Endothelial cell of umbilical vein (primary cell): ENCODE measurements around the gene BBC3.

Experiments used
- EZH2 ChIP-seq: IDR thresholded peaks from 2 replicates; pipeline ENCODE4 v1.6.1; 2012; ENCODE audit warnings: borderline replicate concordance, low read depth, mild to moderate bottlenecking, moderate library complexity, low read length, inconsistent platforms; ENCODE audit not compliant: severe bottlenecking
- FOS ChIP-seq: IDR thresholded peaks from 2 replicates; pipeline ENCODE4 v1.6.1; 2011; ENCODE audit warnings: mild to moderate bottlenecking, low read length, moderate library complexity, borderline replicate concordance; ENCODE audit not compliant: insufficient read depth
- GATA2 ChIP-seq: IDR thresholded peaks from 2 replicates; pipeline ENCODE4 v1.7.0; 2011; ENCODE audit warnings: low read depth, mild to moderate bottlenecking, moderate library complexity, mixed read lengths, low read length; ENCODE audit not compliant: insufficient read length, insufficient read depth
- JUN ChIP-seq: IDR thresholded peaks from 2 replicates; pipeline ENCODE4 v1.6.1; 2011; ENCODE audit warnings: borderline replicate concordance, low read depth; ENCODE audit not compliant: insufficient read length, insufficient read depth
- MAX ChIP-seq: IDR thresholded peaks from 2 replicates; pipeline ENCODE4 v1.6.1; 2011; ENCODE audit not compliant: insufficient read depth, insufficient read length
- MYC ChIP-seq: IDR thresholded peaks from one replicate; pipeline ENCODE4 v1.6.1; 2011; ENCODE audit warnings: mild to moderate bottlenecking, low read depth, low read length
- POLR2A ChIP-seq: IDR thresholded peaks from 2 replicates; pipeline ENCODE4 v1.6.1; 2012; ENCODE audit warnings: low read depth, mild to moderate bottlenecking, control low read depth, low read length
- POLR2AphosphoS5 ChIP-seq: IDR thresholded peaks from 2 replicates; pipeline ENCODE4 v1.6.1; 2012; ENCODE audit warnings: low read depth, mild to moderate bottlenecking, control low read depth, low read length, moderate library complexity; ENCODE audit not compliant: insufficient read depth
- TF ChIP-seq, protein P1 (sequence below), 2 donors: IDR thresholded peaks; 1 replicate in 1 of 2; 2 replicates in 1 of 2; pipeline ENCODE4 v1.5.1; 2011; ENCODE audit warnings: low read length in 2 of 2, mild to moderate bottlenecking in 2 of 2, moderate library complexity in 2 of 2, control low read depth in 1 of 2, inconsistent platforms in 1 of 2, low read depth in 1 of 2; ENCODE audit not compliant: insufficient read depth in 1 of 2; ENCODE audit errors: extremely low read depth in 1 of 2

DNA sequence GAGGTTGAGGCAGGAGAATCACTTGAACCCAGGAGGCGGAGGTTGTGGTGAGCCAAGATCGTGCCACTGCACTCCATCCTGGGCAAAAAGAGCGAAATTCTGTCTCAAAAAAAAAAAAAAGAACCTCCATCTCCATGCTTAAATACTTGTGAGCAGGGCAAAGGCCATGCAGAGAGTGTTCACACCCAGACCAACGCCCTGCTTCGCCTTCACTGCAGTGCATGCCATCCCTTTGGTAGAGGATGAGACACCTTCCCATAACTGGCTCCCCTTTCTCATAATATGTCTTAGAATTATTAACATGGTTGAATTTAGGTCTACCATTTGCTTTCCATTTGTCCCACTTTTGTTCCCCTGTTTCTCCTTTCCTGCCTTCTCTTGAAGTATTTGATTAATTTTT is 15.4 kb downstream of the BBC3 start:
- TF ChIP-seq, protein P1, sequence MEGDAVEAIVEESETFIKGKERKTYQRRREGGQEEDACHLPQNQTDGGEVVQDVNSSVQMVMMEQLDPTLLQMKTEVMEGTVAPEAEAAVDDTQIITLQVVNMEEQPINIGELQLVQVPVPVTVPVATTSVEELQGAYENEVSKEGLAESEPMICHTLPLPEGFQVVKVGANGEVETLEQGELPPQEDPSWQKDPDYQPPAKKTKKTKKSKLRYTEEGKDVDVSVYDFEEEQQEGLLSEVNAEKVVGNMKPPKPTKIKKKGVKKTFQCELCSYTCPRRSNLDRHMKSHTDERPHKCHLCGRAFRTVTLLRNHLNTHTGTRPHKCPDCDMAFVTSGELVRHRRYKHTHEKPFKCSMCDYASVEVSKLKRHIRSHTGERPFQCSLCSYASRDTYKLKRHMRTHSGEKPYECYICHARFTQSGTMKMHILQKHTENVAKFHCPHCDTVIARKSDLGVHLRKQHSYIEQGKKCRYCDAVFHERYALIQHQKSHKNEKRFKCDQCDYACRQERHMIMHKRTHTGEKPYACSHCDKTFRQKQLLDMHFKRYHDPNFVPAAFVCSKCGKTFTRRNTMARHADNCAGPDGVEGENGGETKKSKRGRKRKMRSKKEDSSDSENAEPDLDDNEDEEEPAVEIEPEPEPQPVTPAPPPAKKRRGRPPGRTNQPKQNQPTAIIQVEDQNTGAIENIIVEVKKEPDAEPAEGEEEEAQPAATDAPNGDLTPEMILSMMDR (IDR thresholded peaks at IDR 0.05; ENCODE audit: extremely low read depth in 1 of 2, insufficient read depth in 1 of 2, low read depth in 1 of 2, low read length in 2 of 2), result no peak
- no peak for TF ChIP-seq FOS
- TF ChIP-seq MAX, result no peak
- TF ChIP-seq POLR2AphosphoS5, result no peak
- TF ChIP-seq JUN, result no peak
- TF ChIP-seq EZH2, result no peak
- no peak for TF ChIP-seq GATA2
- no peak for TF ChIP-seq POLR2A
- TF ChIP-seq MYC, result no peak
